GM12873 (cell line): ENCODE results near the gene UGT2A2.

Experiments used
- CTCF ChIP-seq: IDR thresholded peaks from 2 replicates; pipeline ENCODE4 v1.5.1; 2012; ENCODE audit warnings: low read depth, mild to moderate bottlenecking, moderate library complexity, low read length, control low read depth; ENCODE audit not compliant: insufficient read depth; ENCODE audit errors: missing control alignments

Gene UGT2A2

GRCh38 chr4:69576251-69576877 is 63.1 kb downstream of the UGT2A2 start:
- no peak for TF ChIP-seq CTCF

DNA sequence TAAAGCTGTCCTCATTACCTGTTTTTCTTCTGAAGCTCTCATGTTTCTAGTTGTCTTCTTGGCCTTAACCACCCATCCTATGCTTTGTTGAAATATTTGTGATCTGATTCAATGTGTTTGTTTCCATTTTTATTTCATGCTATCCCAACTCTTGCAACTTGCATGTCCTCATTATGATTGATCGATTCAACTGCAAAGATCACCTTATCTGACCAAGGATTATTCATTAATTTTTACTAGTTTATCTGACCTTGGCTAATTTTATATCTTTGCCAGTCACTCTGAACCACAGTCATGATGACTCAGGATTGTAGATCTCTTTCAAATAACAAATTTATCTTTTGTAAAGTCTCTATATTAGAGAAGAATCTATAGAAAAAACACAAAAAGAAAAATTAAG is 70.7 kb downstream of the UGT2A2 start:
- no peak for TF ChIP-seq CTCF

- no peak for TF ChIP-seq CTCF
Observed at GRCh38 chr4:69563424-69563823, 76.0 kb downstream of the UGT2A2 start.

- TF ChIP-seq CTCF, result no peak
Observed at GRCh38 chr4:69549651-69550050, 89.8 kb downstream of the UGT2A2 start.

GRCh38 chr4:69546134-69546765 is 93.2 kb downstream of the UGT2A2 start:
- no peak for TF ChIP-seq CTCF
